ENCODE data around the gene AGA. TPM values are rescaled to one million over a fixed set of nuclear protein-coding genes. Genes with fewer than 3 reads are reported as not detected.

Gene AGA
- total and polyA plus RNA-seq, 10 of the 15 experiments (the other 5 are each of a cell fraction or from before 2014, with no cell fraction given) = 17.1 to 37.6 (median 24.5) TPM

GRCh38 chr4:177479063-177479462 is 36.8 kb upstream of the AGA start (continued):
- TF ChIP-seq NR2C1 (IDR thresholded peaks at IDR 0.05) = no peak
- TF ChIP-seq EED (IDR thresholded peaks at IDR 0.05; ENCODE audit: low read depth) = no peak
- no peak for TF ChIP-seq WRNIP1 (IDR thresholded peaks at IDR 0.05; ENCODE audit: borderline replicate concordance, low read depth, low read length)
- TF ChIP-seq ZSCAN29 (IDR thresholded peaks at IDR 0.05) = no peak
- TF ChIP-seq PAX5 (IDR thresholded peaks at IDR 0.05; ENCODE audit: borderline replicate concordance, low read depth, low read length) = no peak
- no peak for TF ChIP-seq BMI1 (IDR thresholded peaks at IDR 0.05; ENCODE audit: borderline replicate concordance)
- no peak for TF ChIP-seq IKZF2 (IDR thresholded peaks at IDR 0.05)
- no peak for TF ChIP-seq POLR2AphosphoS2 (IDR thresholded peaks at IDR 0.05; ENCODE audit: low read depth, low read length)
- TF ChIP-seq PML (IDR thresholded peaks at IDR 0.05; ENCODE audit: low read length) = no peak

DNA sequence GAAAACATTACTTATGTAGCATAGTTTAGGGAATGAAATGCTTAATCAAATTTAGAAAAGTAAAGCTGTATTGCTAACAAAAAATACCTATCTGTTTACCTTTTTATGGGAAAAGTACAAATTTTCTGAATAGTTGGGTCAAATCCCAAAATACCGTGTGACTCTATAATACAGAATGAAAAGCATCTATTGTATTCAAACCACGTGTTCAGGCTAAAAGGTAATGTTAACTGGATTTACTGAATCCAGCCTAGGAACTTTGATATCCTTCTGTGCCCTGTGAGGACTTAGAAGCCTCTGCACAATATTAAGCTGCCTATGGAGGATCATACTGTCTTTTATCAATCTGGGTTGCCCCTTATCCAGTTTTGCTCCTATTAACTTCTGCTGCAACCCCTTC is 36.3 kb upstream of the AGA start:
- Histone ChIP-seq H3K36me3 (ENCODE audit: control insufficient read depth in 2 of 2, insufficient read depth in 2 of 2, low read length in 1 of 2) (no peaks in the 10 kb centered on the region), H4K20me1 (ENCODE audit: control insufficient read depth, insufficient read depth) (no peaks in the 10 kb centered on the region), H3K4me1 (ENCODE audit: control insufficient read depth, insufficient read depth, low read length) (no peaks in the 10 kb centered on the region), H3K9ac (ENCODE audit: control insufficient read depth, insufficient read depth, low read length) (no peak overlapping the region), H3K27ac (ENCODE audit: control insufficient read depth, insufficient read depth) (no peak overlapping the region), H3K4me2 (ENCODE audit: control insufficient read depth, insufficient read depth) (no peak overlapping the region), H3K27me3 (replicated peaks in 1 of 2; ENCODE audit: control insufficient read depth in 2 of 2, insufficient read depth in 2 of 2, low read length in 1 of 2) (no peaks in the 10 kb centered on the region), H3K4me3 (no peak overlapping the region), H3K9me3 (replicated peaks; ENCODE audit: control insufficient read depth, insufficient read depth, low read length) (no peaks in the 10 kb centered on the region), H3K79me2 (ENCODE audit: control insufficient read depth, insufficient read depth, low read length) (no peaks in the 10 kb centered on the region), H2AFZ (ENCODE audit: control insufficient read depth, low read depth, low read length) (no peak overlapping the region)
- ChIA-PET SMC1A (ENCODE audit: uncharacterized antibody, unreplicated experiment) (no interaction called here), CTCF (no interaction called here), RAD21 (ENCODE audit: unreplicated experiment) (no interaction called here), POLR2A (no interaction called here)
- 20% methylated on average over 2 of the region's 2 CpGs for WGBS (ENCODE audit: insufficient coverage, insufficient replicate concordance, low lambda C conversion rate, missing lambda C conversion rate)
- no peak for DNase-seq (ENCODE audit: low read depth, low spot score)
- in situ Hi-C loops (cut with MboI) = no loop called here
- intact Hi-C loops (cut with micrococcal nuclease; ENCODE audit: unreplicated experiment) = no loop called here
- no peak for FAIRE-seq
- BruUV-seq (replicated peaks) = no TSS peak
- no peak for ATAC-seq
- TF ChIP-seq RB1 (IDR thresholded peaks at IDR 0.05; ENCODE audit: borderline replicate concordance) (no peak), TBL1XR1 (IDR thresholded peaks at IDR 0.05; ENCODE audit: low read depth, low read length) (no peak), SMAD1 (IDR thresholded peaks at IDR 0.05; ENCODE audit: low read depth, partially characterized antibody) (no peak), POLR2AphosphoS2 (IDR thresholded peaks at IDR 0.05; ENCODE audit: low read depth, low read length) (no peak), EED (IDR thresholded peaks at IDR 0.05; ENCODE audit: low read depth) (no peak), HDAC6 (IDR thresholded peaks at IDR 0.05; ENCODE audit: unreplicated experiment) (no peak), KDM1A (IDR thresholded peaks at IDR 0.05; ENCODE audit: borderline replicate concordance) (no peak), RELA (IDR thresholded peaks at IDR 0.05; ENCODE audit: borderline replicate concordance, partially characterized antibody) (no peak), TCF12 (IDR thresholded peaks at IDR 0.05; ENCODE audit: low read depth, low read length) (no peak), IKZF1 (conservative IDR thresholded peaks at IDR 0.05) (no peak), KLF5 (IDR thresholded peaks at IDR 0.05; ENCODE audit: partially characterized antibody) (no peak), ZNF384 (IDR thresholded peaks at IDR 0.05; ENCODE audit: borderline replicate concordance, low read depth, low read length) (no peak), YY1 (IDR thresholded peaks at IDR 0.05; ENCODE audit: low read depth, low read length) (no peak), ZNF622 (IDR thresholded peaks at IDR 0.05) (no peak), PAX8 (IDR thresholded peaks at IDR 0.05) (no peak)
- TF ChIP-seq, protein P1, sequence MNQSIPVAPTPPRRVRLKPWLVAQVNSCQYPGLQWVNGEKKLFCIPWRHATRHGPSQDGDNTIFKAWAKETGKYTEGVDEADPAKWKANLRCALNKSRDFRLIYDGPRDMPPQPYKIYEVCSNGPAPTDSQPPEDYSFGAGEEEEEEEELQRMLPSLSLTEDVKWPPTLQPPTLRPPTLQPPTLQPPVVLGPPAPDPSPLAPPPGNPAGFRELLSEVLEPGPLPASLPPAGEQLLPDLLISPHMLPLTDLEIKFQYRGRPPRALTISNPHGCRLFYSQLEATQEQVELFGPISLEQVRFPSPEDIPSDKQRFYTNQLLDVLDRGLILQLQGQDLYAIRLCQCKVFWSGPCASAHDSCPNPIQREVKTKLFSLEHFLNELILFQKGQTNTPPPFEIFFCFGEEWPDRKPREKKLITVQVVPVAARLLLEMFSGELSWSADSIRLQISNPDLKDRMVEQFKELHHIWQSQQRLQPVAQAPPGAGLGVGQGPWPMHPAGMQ (IDR thresholded peaks at IDR 0.05; ENCODE audit: borderline replicate concordance) = no peak
- TF ChIP-seq, protein P2, sequence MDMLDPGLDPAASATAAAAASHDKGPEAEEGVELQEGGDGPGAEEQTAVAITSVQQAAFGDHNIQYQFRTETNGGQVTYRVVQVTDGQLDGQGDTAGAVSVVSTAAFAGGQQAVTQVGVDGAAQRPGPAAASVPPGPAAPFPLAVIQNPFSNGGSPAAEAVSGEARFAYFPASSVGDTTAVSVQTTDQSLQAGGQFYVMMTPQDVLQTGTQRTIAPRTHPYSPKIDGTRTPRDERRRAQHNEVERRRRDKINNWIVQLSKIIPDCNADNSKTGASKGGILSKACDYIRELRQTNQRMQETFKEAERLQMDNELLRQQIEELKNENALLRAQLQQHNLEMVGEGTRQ (IDR thresholded peaks at IDR 0.05; ENCODE audit: borderline replicate concordance, low read depth, low read length) = no peak
